Measurements from ENCODE around the gene LASP1NB.
"Not testable (repeated sequence)": the region's sequence is repeated elsewhere in the genome, so short reads cannot be mapped to it uniquely, and the experiment has no call there.

Gene LASP1NB

DNA sequence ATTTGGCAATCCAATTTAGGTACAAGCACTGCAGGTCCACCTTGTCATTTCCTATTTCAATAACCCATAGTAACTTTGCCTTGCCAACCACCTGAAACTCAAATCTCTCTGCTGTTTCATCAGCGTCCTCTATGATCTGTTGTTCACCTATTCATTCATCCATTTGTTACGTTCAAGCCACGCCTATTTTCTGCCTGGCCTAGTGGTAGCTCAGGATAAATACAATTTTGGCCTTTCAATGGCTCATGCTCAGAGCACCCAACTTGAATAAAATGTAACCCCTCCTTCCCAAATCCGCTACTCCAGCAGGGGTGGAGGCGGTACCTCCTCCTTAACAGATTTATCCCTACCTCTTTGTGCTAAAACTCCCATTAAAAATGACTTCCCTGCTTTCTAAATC, 45.4 kb downstream of the LASP1NB start:
- DNase-seq = no peak

DNA sequence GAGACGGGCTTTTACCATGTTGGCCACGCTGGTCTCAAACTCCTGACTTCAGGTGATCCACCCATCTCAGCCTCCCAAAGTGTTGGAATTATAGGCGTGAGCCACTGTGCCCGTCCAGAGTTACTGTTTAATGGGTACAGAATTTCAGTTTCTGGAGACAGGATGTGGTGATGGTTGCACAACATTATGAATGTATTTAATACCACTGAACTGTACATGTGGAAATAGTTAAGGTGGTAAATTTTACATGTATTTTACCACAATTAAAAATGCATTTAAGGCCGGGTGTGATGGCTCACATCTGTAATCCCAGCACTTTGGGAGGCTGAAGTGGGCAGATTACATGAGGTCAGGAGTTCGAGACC, 50.8 kb downstream of the LASP1NB start:
- not testable (repeated sequence) for DNase-seq

DNA sequence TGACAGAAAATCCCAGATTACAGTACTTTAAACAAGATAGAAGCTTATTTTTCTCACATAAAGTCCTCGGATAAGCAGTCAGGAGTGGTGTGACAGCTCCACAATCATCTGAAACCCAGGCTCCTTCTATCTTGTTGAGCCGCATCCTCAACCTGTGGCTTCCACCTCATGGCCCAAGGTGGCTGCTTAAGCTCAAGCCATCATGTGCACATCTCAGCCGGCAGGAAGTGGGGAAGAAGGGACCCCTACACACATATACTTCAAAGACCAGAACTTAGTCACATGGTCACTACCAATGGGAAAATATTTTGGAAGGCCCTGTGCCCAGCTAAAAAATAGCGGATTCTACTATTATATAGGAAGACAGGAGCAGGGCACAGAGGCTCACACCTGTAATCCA, 52.8 kb downstream of the LASP1NB start:
- no peak for DNase-seq
